Caki2 (cell line): ENCODE results near the gene N4BP2L1. TPM values are rescaled to one million over a fixed set of nuclear protein-coding genes. Genes with fewer than 3 reads are reported as not detected.
"Not testable (repeated sequence)": the region's sequence is repeated elsewhere in the genome, so short reads cannot be mapped to it uniquely, and the experiment has no call there.

Source experiments
- DNase-seq: peaks from one replicate; pipeline ENCODE4 v3.0.0-alpha.2; 2015; ENCODE audit warnings: low read depth
- in situ Hi-C: cut with HindIII; loops from 2 replicates; pipeline ENCODE4 v1.10.0; 2016; ENCODE audit warnings: low sequenced_read_pairs, low pct_unique_long_range_greater_than_20kb, mixed read lengths
- total RNA-seq: library from RNA; depleted of rRNA; stranded (reverse); fragments of >200 nt; shearing (Covaris generic); gene quantifications from 2 replicates; pipeline ENCODE4 v1.2.3, GENCODE V29; 2014; ENCODE audit warnings: low replicate concordance

N4BP2L1 gene
- total RNA-seq, 1 experiment from 2014 or later: 1.1 TPM

DNA sequence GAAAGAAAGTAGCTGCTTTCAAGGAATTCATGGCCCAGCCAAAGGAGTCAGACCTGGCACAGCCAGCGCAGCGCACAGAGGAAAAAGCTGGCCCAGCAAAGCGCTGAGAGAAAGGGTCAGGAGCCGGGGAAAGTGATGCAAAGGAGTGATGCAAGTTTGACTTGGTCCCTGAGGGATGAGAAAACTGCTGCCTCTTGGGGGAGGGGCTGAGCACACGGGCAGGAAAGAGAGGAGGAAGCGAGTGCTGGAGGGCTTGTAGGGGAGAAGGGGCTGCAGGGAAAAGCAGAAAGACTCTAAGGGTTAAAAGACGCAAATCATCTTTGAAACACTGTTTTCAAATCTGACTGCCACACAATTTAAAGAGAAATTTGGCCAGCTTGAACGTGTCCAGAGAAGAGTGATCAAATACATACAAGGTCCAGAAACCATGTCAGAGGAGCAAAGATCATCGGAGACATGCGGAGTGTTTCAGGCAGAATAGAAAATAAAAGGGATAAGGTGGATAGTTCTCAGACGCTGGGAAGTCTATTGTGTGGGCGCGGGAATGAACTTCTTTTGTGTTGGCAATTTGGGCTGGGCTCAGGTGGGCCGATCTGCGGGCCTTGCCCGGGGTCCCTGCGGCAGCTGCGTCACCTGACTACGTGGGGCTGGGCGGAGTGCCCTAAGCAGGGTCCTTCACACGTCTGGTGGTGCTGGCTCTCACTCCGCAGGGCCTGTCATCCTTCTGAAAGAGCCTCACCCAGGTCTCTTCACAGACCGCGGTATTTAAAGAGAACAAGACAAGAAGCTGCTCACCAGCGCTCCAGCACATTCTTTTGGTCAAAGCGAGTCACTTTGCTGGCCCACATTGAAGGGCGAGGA lies 18.1 kb downstream of the N4BP2L1 start:
- DNase-seq: no peak
- in situ Hi-C loops: no loop called here

GRCh38 chr13:32409001-32409313 lies 19.0 kb downstream of the N4BP2L1 start:
- no peak for DNase-seq
- in situ Hi-C loops: no loop called here

GRCh38 chr13:32408296-32409000 lies 19.5 kb downstream of the N4BP2L1 start:
- in situ Hi-C loops: no loop called here
- DNase-seq: no peak

GRCh38 chr13:32407854-32408253 lies 20.1 kb downstream of the N4BP2L1 start:
- in situ Hi-C loops: no loop called here
- DNase-seq: no peak

- in situ Hi-C loops: no loop called here
- no peak for DNase-seq
Observed at GRCh38 chr13:32403108-32403507, 24.8 kb downstream of the N4BP2L1 start.

- in situ Hi-C loops: no loop called here
Observed at GRCh38 chr13:32391101-32391619, 36.8 kb downstream of the N4BP2L1 start.

DNA sequence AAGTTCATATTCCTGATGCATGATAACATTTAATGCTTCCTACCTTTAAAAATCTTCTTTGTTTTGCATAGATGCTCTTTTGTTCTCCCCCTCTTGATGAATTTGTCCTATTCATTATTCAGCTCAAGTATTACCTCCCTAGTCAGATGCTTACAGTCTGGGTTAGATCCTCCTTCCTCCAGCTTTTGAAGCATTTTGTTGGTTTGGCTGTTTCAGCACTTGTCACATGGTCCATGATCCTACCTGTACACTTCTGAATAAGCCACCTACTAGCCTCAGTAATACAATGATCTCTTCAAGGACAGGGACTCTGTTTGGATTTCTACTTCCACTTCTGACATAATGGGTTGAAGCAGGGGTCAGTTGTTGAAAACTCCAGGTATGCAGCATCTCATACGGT lies 37.4 kb downstream of the N4BP2L1 start:
- DNase-seq: no peak
- in situ Hi-C loops: no loop called here

More at GRCh38 chr13:32391101-32391619, 36.8 kb downstream of the N4BP2L1 start:
- no peak for DNase-seq

DNA sequence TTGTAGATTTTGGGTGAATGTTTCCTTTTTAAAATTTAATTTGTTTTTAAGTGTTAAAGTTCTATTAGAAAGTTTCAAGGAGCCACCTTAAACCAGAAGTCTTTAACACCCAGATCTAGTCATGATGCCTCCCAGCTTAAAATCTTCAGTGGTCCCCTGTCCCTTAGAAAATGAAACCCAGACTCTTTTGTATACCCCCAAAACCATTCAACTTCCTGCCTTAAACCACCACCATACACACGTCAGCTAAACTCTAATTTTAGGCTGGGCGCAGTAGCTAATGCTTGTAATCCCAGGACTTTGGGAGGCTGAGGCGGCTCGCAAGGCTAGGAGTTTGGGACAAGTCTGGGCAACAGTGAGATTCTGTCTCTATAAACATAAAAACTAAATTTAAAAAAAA lies 37.9 kb downstream of the N4BP2L1 start:
- in situ Hi-C loops: no loop called here
- no peak for DNase-seq

DNA sequence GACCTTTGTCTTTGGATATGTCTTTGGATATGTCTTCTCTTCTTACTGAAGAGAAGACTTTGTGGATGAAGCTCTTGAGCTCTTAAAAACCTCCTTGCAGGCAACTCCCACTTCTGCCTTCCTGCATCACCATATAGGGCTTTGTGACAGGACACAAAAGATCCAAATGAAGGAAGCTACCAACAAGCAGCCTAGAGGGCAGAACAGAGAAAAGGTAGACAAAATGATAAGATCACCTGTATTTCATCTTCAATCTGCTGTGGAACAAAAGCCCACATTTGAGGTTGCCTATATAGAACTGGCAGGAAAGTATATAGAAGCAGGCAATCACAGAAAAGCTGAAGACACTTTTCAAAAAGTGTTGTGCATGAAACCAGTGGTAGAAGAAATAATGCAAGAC lies 42.5 kb downstream of the N4BP2L1 start:
- DNase-seq: no peak
- in situ Hi-C loops: no loop called here

DNA sequence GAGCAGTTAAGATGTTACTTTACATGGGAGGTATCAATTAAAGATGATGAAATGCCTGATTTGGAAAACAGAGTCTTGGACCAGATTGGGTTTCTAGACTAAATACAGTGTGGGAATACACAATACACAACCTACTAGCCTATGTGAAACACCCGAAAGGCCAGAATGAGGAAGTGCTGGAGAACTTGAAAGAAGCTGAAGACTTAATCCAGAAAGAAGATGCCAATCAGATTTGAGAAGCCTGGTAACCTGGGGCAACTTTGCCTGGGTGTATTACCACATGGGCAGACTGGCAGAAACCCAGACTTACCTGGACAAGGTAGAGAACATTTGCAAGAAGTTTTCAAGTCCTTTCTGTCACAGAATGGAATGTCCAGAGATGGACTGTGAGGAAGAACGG lies 43.2 kb downstream of the N4BP2L1 start:
- in situ Hi-C loops: no loop called here
- no peak for DNase-seq

GRCh38 chr13:32383836-32384618 lies 43.9 kb downstream of the N4BP2L1 start:
- in situ Hi-C loops: no loop called here
- no peak for DNase-seq

- DNase-seq: peak; percentile 1
- in situ Hi-C loops: no loop called here
Observed at GRCh38 chr13:32381539-32381938, 46.4 kb downstream of the N4BP2L1 start.

GRCh38 chr13:32378012-32378411 lies 49.9 kb downstream of the N4BP2L1 start:
- in situ Hi-C loops: no loop called here

GRCh38 chr13:32376642-32377415 lies 51.1 kb downstream of the N4BP2L1 start:
- in situ Hi-C loops: no loop called here
- DNase-seq: no peak

More at GRCh38 chr13:32378012-32378411, 49.9 kb downstream of the N4BP2L1 start:
- DNase-seq: no peak

DNA sequence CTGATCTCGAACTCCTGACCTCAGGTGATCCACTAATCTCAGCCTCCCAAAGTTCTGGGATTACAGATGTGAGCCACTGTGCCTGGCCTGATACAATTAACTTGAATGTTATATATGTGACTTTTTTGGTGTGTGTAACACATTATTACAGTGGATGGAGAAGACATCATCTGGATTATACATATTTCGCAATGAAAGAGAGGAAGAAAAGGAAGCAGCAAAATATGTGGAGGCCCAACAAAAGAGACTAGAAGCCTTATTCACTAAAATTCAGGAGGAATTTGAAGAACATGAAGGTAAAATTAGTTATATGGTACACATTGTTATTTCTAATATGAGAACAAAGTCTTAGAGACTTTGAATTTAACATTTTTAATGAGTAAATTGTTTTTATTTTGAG lies 57.1 kb downstream of the N4BP2L1 start:
- no peak for DNase-seq
- in situ Hi-C loops: no loop called here

- in situ Hi-C loops: no loop called here
- DNase-seq: no peak
Observed at GRCh38 chr13:32362574-32362973, 65.4 kb downstream of the N4BP2L1 start.

DNA sequence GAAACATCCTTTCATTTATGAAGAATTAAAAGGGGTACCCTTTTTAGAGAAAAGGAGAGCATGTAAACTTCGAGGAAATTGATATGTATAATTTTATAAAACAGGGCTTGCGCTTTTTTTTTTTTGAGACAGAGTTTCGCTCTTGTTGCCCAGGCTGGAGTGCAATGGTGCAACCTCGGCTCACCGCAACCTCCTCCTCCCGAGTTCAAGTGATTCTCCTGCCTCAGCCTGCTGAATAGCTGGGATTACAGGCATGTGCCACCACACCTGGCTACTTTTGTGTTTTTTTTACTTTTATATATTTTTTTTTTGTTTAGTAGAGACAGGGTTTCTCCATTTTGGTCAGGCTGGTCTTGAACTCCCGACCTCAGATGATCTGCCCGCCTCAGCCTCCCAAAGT lies 72.0 kb downstream of the N4BP2L1 start:
- in situ Hi-C loops, DNase-seq: not testable (repeated sequence)

GRCh38 chr13:32354040-32354439 lies 73.9 kb downstream of the N4BP2L1 start:
- in situ Hi-C loops: no loop called here
- DNase-seq: no peak
